GM18507 (cell line): Measurements from ENCODE around the gene CCDC83.

Experiments used
- DNase-seq: peaks from one replicate; pipeline ENCODE4 v3.0.0; 2011; ENCODE audit warnings: low read depth; ENCODE audit not compliant: insufficient read length; ENCODE audit errors: extremely low spot score
- FAIRE-seq: peaks from 2 replicates; lab custom pipeline; 2011; peaks lifted over from hg19 to GRCh38; lab: Jason Lieb, UNC

CCDC83 gene

DNA sequence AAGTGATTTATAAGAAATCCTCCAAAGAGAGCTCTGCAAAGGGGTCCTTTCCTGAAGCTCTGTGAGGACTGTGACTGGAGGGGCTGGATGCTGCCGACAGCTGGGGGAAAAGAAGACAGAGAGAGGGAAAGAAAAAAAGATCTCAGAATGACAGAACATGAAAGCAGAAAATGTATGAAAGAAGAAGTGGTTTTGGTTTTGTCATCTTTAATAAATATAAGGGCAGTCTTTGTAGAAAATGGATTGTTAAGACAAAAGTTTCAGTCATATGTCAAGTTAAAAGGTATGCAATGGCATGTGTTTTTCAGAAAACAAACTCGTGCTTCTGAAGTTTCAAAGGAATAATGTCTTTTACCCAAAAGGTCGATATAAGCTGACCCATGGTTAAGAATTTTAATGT lies 105.5 kb downstream of the CCDC83 start:
- FAIRE-seq (no peak), DNase-seq (no peak)

DNA sequence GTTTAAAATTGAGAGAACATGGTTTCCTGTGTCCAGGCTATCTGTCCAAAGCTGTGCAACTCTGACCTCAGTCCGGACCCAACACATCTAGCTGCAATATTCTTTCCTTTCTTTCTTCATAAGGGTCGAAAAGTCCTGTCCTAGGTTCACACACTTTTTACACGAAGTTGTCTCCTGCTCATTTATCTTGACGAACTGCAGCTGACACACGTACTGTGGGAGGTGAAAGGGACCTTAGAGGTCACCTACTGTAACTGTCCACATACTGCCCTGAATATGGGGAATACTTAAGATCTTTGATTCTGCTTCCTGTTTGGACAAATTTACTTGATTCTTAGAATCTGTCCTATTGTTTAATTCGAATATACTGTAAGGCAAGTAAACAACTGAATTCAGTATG lies 105.9 kb downstream of the CCDC83 start:
- FAIRE-seq (no peak), DNase-seq (no peak)

DNA sequence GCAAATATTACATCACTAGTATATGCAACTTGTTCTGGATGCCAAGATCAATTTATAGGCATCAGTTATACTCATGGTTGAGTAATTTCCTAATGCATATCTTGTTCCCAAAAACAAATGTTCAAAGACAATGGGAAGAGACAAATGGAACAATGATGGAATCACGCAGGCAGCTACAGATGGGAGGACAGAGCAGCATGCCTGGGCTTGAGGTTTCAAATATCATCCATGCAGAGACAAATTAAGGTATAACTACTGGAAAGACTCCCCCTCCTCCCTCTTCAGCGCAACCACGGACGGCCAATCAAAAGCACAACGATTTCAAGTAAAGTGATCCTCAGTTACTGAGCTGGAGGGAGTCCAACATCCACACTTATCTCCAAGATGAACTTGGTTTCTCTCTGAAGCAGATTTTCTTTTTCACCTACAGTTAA lies 106.8 kb downstream of the CCDC83 start:
- no peak for FAIRE-seq
- no peak for DNase-seq

DNA sequence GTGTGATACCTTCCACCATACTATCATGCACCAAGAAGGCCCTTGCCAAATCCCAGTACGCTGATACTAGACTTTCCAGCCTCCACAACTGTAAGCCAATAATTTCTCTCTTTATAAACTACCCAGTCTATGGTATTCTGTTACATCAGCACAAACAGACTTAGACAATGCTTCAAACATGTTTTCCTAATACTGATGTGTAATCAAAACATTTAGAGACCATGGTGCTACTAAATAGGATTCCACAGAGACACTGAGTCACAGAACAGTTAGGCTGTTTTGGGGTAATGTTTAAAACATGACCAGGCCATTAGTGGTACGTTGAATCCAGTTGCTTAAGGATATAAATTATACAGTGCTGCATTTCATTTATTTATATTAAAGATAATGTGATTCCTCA lies 110.0 kb downstream of the CCDC83 start:
- DNase-seq (no peak), FAIRE-seq (no peak)

DNA sequence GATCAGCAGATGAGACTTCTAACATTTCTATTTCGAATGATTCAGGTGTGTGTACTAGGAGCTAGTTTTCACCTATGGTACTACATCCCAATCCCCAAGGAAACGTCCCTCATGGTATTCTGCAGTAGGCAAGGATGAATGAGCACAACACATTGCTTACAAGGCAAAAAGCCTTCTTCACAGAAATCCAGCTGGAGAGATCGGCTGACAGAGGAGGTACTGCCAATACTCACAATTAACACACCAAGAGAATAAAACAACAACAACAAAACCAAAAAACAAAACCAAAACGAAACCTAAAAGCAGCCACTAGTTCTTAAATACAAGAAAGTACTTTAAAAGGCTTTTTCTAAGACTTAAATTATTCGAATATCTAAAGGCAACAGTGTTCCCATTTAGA lies 112.3 kb downstream of the CCDC83 start:
- FAIRE-seq = no peak

More for the DNA sequence above, 112.3 kb downstream of the CCDC83 start:
- DNase-seq = no peak
